Esophagus squamous epithelium (tissue), 4 donors: Measurements from ENCODE around the gene NID1.

Source experiments
- POLR2A ChIP-seq, 4 donors: fragments of 450-650 bp; IDR thresholded peaks; one replicate each; pipeline ENCODE4 v1.6.1; 2017; ENCODE audit warnings: antibody characterized with exemption in 4 of 4, mild to moderate bottlenecking in 4 of 4, moderate library complexity in 3 of 4
- TF ChIP-seq, protein P1 (sequence below), 6 experiments: fragments of 450-650 bp in 4 of 6; fragments of 200-600 bp in 2 of 6; sonication (generic) in 2 of 6; IDR thresholded peaks; one replicate each; pipeline ENCODE4 v1.5.1; 2016 to 2019; ENCODE audit warnings: antibody characterized with exemption in 6 of 6, mild to moderate bottlenecking in 4 of 6, moderate library complexity in 4 of 6

DNA sequence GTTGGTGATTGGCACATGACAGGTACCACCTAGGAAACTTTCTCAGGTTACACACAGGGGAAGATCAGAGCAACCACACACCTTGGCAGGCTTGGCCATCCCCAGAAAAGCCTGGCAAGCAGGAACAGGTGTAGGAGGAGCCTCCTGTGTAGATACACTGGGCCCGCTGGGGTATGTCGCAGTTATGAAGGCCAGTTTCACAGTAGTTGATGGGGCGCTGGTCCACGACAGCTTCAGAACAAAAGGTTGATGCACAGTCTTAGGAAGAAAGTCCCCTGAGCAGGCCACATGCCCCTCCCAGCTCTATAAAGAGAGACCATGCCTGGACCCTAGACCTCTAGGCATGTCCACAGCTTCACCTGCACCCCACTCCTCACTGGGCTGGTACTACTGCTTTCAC is 51.6 kb downstream of the NID1 start:
- TF ChIP-seq, protein P1, sequence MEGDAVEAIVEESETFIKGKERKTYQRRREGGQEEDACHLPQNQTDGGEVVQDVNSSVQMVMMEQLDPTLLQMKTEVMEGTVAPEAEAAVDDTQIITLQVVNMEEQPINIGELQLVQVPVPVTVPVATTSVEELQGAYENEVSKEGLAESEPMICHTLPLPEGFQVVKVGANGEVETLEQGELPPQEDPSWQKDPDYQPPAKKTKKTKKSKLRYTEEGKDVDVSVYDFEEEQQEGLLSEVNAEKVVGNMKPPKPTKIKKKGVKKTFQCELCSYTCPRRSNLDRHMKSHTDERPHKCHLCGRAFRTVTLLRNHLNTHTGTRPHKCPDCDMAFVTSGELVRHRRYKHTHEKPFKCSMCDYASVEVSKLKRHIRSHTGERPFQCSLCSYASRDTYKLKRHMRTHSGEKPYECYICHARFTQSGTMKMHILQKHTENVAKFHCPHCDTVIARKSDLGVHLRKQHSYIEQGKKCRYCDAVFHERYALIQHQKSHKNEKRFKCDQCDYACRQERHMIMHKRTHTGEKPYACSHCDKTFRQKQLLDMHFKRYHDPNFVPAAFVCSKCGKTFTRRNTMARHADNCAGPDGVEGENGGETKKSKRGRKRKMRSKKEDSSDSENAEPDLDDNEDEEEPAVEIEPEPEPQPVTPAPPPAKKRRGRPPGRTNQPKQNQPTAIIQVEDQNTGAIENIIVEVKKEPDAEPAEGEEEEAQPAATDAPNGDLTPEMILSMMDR (IDR thresholded peaks at IDR 0.05), result no peak
- no peak for TF ChIP-seq POLR2A (IDR thresholded peaks at IDR 0.05)
